RKO (cell line): ENCODE data around the gene RGL3.
A peak's percentile ranks its signal among the peaks of the same experiment; 100 is the strongest.
"Not testable (repeated sequence)": the region's sequence is repeated elsewhere in the genome, so short reads cannot be mapped to it uniquely, and the experiment has no call there.

Experiments used
- DNase-seq: peaks from one replicate; pipeline ENCODE4 v3.0.0-alpha.2; 2016; ENCODE audit warnings: low spot score

Gene RGL3

GRCh38 chr19:11450570-11451326, 31.6 kb upstream of the RGL3 start:
- no peak for DNase-seq

GRCh38 chr19:11448923-11449554, 29.9 kb upstream of the RGL3 start:
- no peak for DNase-seq

GRCh38 chr19:11448410-11448809, 29.3 kb upstream of the RGL3 start:
- DNase-seq = no peak

- no peak for DNase-seq
Measured at GRCh38 chr19:11447347-11448262, 28.5 kb upstream of the RGL3 start.

GRCh38 chr19:11446652-11447301, 27.7 kb upstream of the RGL3 start:
- no peak for DNase-seq

GRCh38 chr19:11446271-11446651, 27.1 kb upstream of the RGL3 start:
- no peak for DNase-seq

- no peak for DNase-seq
Measured at GRCh38 chr19:11445141-11445540, 26.0 kb upstream of the RGL3 start.

GRCh38 chr19:11444059-11444458, 24.9 kb upstream of the RGL3 start:
- DNase-seq = no peak

- no peak for DNase-seq
Measured at GRCh38 chr19:11437955-11438354, 18.8 kb upstream of the RGL3 start.

- DNase-seq = peak; percentile 66
Measured at GRCh38 chr19:11435833-11436313, 16.8 kb upstream of the RGL3 start.

- peak; percentile 98 for DNase-seq
Measured at GRCh38 chr19:11435057-11435832, 16.1 kb upstream of the RGL3 start, which contains the start of the genes ODAD3 and PRKCSH. Gene ODAD3, minus strand, starts transcription at chr19:11435121. Its CDS starts 105 bp downstream, at chr19:11435016. Gene PRKCSH, plus strand, starts transcription at chr19:11435635. Its CDS starts 483 bp downstream, at chr19:11436118.

GRCh38 chr19:11434703-11435056, 15.6 kb upstream of the RGL3 start:
- DNase-seq = no peak

- DNase-seq = not testable (repeated sequence)
Measured at GRCh38 chr19:11433526-11433925, 14.4 kb upstream of the RGL3 start.

- DNase-seq = no peak
Measured at GRCh38 chr19:11426656-11427055, 7.5 kb upstream of the RGL3 start.

- no peak for DNase-seq
Measured at GRCh38 chr19:11425719-11426457, 6.8 kb upstream of the RGL3 start.

GRCh38 chr19:11423791-11424181, 4.7 kb upstream of the RGL3 start:
- DNase-seq = no peak

- DNase-seq = no peak
Measured at GRCh38 chr19:11423164-11423790, 4.2 kb upstream of the RGL3 start.

GRCh38 chr19:11422163-11423065, 3.3 kb upstream of the RGL3 start:
- no peak for DNase-seq
